ENCODE measurements around the gene CEACAM3.
"Not testable (repeated sequence)": the region's sequence is repeated elsewhere in the genome, so short reads cannot be mapped to it uniquely, and the experiment has no call there.

The CEACAM3 gene

GRCh38 chr19:41787055-41787454 is 9.3 kb upstream of the CEACAM3 start:
- Histone ChIP-seq H3K27me3 (replicated peaks; ENCODE audit: control insufficient read depth, insufficient read depth, low read length) (peaks cover 4% of the 10 kb centered on the region), H3K4me3 (replicated peaks; ENCODE audit: low read depth, low read length) (no peak overlapping the region), H3K36me3 (ENCODE audit: control insufficient read depth, insufficient read depth, low read length) (no peaks in the 10 kb centered on the region)
- TF ChIP-seq CTCF (IDR thresholded peaks at IDR 0.05; ENCODE audit: insufficient read depth, low read length, poor library complexity, severe bottlenecking), result no peak
- no peak for DNase-seq (ENCODE audit: extremely low read depth, insufficient read length)

GRCh38 chr19:41788518-41788917 is 7.9 kb upstream of the CEACAM3 start:
- not testable (repeated sequence) for H3K27me3 ChIP-seq (replicated peaks; ENCODE audit: control insufficient read depth, insufficient read depth, low read length); H3K4me3 ChIP-seq (replicated peaks; ENCODE audit: low read depth, low read length); H3K36me3 ChIP-seq (ENCODE audit: control insufficient read depth, insufficient read depth, low read length); DNase-seq (ENCODE audit: extremely low read depth, insufficient read length)

GRCh38 chr19:41789053-41789452 is 7.3 kb upstream of the CEACAM3 start:
- not testable (repeated sequence) for H3K27me3 ChIP-seq (replicated peaks; ENCODE audit: control insufficient read depth, insufficient read depth, low read length); DNase-seq (ENCODE audit: extremely low read depth, insufficient read length); H3K36me3 ChIP-seq (ENCODE audit: control insufficient read depth, insufficient read depth, low read length); H3K4me3 ChIP-seq (replicated peaks; ENCODE audit: low read depth, low read length)

GRCh38 chr19:41792513-41793413 is 3.6 kb upstream of the CEACAM3 start:
- peak; percentile 85 for TF ChIP-seq CTCF (IDR thresholded peaks at IDR 0.05; ENCODE audit: insufficient read depth, low read length, poor library complexity, severe bottlenecking)
- H3K4me3 ChIP-seq (replicated peaks; ENCODE audit: low read depth, low read length), result no peak overlapping the region

GRCh38 chr19:41793414-41793727 is 3.0 kb upstream of the CEACAM3 start:
- DNase-seq (ENCODE audit: extremely low read depth, insufficient read length), result no peak
- TF ChIP-seq CTCF (IDR thresholded peaks at IDR 0.05; ENCODE audit: insufficient read depth, low read length, poor library complexity, severe bottlenecking), result no peak

More at GRCh38 chr19:41792513-41793413, 3.6 kb upstream of the CEACAM3 start:
- Histone ChIP-seq H3K36me3 (ENCODE audit: control insufficient read depth, insufficient read depth, low read length) (no peaks in the 10 kb centered on the region), H3K27me3 (replicated peaks; ENCODE audit: control insufficient read depth, insufficient read depth, low read length) (peaks cover 2% of the 10 kb centered on the region)
- DNase-seq (ENCODE audit: extremely low read depth, insufficient read length), result peak; percentile 50

GRCh38 chr19:41795031-41795461 is 1.3 kb upstream of the CEACAM3 start:
- peak; percentile 87 for TF ChIP-seq CTCF (IDR thresholded peaks at IDR 0.05; ENCODE audit: insufficient read depth, low read length, poor library complexity, severe bottlenecking)
- DNase-seq (ENCODE audit: extremely low read depth, insufficient read length), result no peak
- Histone ChIP-seq H3K27me3 (replicated peaks; ENCODE audit: control insufficient read depth, insufficient read depth, low read length) (no peaks in the 10 kb centered on the region; the same call in 1 of the 2 replicates), H3K36me3 (ENCODE audit: control insufficient read depth, insufficient read depth, low read length) (no peaks in the 10 kb centered on the region), H3K4me3 (replicated peaks; ENCODE audit: low read depth, low read length) (no peak overlapping the region)

More at GRCh38 chr19:41793414-41793727, 3.0 kb upstream of the CEACAM3 start:
- H3K4me3 ChIP-seq (replicated peaks; ENCODE audit: low read depth, low read length), result no peak overlapping the region
- peaks cover 2% of the 10 kb centered on the region for H3K27me3 ChIP-seq (replicated peaks; ENCODE audit: control insufficient read depth, insufficient read depth, low read length)
- H3K36me3 ChIP-seq (ENCODE audit: control insufficient read depth, insufficient read depth, low read length), result no peaks in the 10 kb centered on the region

Measured in GM06990 (cell line).